ENCODE measurements around the gene GNG7. TPM values are rescaled to one million over a fixed set of nuclear protein-coding genes. Genes with fewer than 3 reads are reported as not detected.
A peak's percentile ranks its signal among the peaks of the same experiment; 100 is the strongest.

Gene GNG7
- total RNA-seq, 2 donors from 2014 or later = 12.3 to 12.4 TPM

DNA sequence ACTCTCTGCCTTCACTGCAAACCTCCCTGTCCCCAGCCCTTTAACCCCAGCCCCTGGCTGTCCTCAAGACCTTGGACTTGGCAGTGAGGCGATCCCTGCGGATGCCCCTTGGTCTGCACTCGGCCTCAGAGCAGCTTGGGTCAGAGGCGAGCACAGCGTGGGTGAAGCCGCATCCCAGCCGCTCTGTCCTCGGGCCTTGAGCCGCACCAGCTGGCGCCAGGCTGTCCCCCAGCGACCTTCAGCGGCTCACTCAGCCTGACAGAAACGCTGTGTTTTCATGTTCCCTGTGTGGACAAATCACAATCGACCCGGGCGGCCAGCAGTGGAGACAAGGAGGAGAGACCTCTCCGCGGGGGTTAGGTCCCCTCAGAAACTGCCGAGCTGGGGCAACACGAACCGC is 52.0 kb downstream of the GNG7 start:
- TF ChIP-seq, protein P1, sequence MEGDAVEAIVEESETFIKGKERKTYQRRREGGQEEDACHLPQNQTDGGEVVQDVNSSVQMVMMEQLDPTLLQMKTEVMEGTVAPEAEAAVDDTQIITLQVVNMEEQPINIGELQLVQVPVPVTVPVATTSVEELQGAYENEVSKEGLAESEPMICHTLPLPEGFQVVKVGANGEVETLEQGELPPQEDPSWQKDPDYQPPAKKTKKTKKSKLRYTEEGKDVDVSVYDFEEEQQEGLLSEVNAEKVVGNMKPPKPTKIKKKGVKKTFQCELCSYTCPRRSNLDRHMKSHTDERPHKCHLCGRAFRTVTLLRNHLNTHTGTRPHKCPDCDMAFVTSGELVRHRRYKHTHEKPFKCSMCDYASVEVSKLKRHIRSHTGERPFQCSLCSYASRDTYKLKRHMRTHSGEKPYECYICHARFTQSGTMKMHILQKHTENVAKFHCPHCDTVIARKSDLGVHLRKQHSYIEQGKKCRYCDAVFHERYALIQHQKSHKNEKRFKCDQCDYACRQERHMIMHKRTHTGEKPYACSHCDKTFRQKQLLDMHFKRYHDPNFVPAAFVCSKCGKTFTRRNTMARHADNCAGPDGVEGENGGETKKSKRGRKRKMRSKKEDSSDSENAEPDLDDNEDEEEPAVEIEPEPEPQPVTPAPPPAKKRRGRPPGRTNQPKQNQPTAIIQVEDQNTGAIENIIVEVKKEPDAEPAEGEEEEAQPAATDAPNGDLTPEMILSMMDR (conservative IDR thresholded peaks at IDR 0.05) = no peak
- Mint-ChIP-seq H3K4me1 (peaks cover 9% of the 10 kb centered on the region), H3K27ac (no peak overlapping the region), H3K36me3 (ENCODE audit: low read depth) (peaks cover 3% of the 10 kb centered on the region), H3K4me3 (no peak overlapping the region), H3K9me3 (no peaks in the 10 kb centered on the region), H3K27me3 (ENCODE audit: insufficient read depth) (no peaks in the 10 kb centered on the region)
- no peak overlapping the region for H3K4me3 ChIP-seq (ENCODE audit: low read length)
- no peaks in the 10 kb centered on the region for H3K36me3 ChIP-seq (ENCODE audit: control insufficient read depth, insufficient read depth, low read length)
- H3K9ac ChIP-seq (ENCODE audit: extremely low read depth, low read length, poor library complexity, severe bottlenecking) = no peak overlapping the region
- H3K27ac ChIP-seq (ENCODE audit: low read depth, low read length) = no peak overlapping the region
- no peaks in the 10 kb centered on the region for H3K9me3 ChIP-seq (ENCODE audit: control insufficient read depth, low read length)
- DNase-seq = no peak
- 83 to 85% methylated on average over 17 to 21 of the region's 21 CpGs for WGBS, 2 experiments (ENCODE audit: insufficient coverage in 1 of 2, insufficient read length in 1 of 2)
- no peaks in the 10 kb centered on the region for H3K27me3 ChIP-seq (ENCODE audit: control insufficient read depth, insufficient read depth, low read length, poor library complexity, severe bottlenecking)
- no peaks in the 10 kb centered on the region for H3K4me1 ChIP-seq (ENCODE audit: control insufficient read depth, insufficient read depth, low read length)

DNA sequence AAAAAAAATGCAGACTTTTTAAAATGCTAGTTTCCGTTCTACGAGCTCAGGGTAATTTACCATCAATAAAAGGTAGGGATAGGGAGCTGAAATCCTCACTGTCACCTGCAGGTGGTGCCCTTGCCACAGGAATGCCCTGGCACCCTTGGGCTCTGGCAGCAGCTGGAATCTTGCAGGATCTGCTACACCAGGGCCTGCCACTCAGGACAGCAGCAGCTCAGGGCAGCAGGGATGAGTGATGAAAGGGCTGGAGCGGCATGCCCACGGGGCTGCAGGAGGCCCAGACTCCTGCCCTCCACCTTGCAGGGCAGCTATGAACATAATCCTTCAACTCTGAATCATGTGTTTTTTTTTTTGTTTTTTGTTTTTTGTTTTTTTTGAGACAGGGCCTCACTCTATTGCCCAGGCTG is 54.0 kb downstream of the GNG7 start:
- Mint-ChIP-seq H3K4me1 (peaks cover 2% of the 10 kb centered on the region), H3K27ac (no peak overlapping the region), H3K27me3 (ENCODE audit: insufficient read depth) (no peaks in the 10 kb centered on the region), H3K36me3 (ENCODE audit: low read depth) (peaks cover 3% of the 10 kb centered on the region), H3K4me3 (no peak overlapping the region), H3K9me3 (no peaks in the 10 kb centered on the region)
- TF ChIP-seq, protein P1 (conservative IDR thresholded peaks at IDR 0.05) = peak; percentile 97
- DNase-seq = peak; percentile 93
- Histone ChIP-seq H3K36me3 (ENCODE audit: control insufficient read depth, insufficient read depth, low read length) (no peaks in the 10 kb centered on the region), H3K27me3 (ENCODE audit: control insufficient read depth, insufficient read depth, low read length, poor library complexity, severe bottlenecking) (no peaks in the 10 kb centered on the region), H3K27ac (ENCODE audit: low read depth, low read length) (no peak overlapping the region), H3K4me3 (ENCODE audit: low read length) (no peak overlapping the region), H3K9me3 (ENCODE audit: control insufficient read depth, low read length) (no peaks in the 10 kb centered on the region), H3K4me1 (ENCODE audit: control insufficient read depth, insufficient read depth, low read length) (no peaks in the 10 kb centered on the region), H3K9ac (ENCODE audit: extremely low read depth, low read length, poor library complexity, severe bottlenecking) (no peak overlapping the region)
- WGBS, 2 experiments (ENCODE audit: insufficient coverage in 1 of 2, insufficient read length in 1 of 2) = 49 to 69% methylated on average over 2 to 4 of the region's 4 CpGs

DNA sequence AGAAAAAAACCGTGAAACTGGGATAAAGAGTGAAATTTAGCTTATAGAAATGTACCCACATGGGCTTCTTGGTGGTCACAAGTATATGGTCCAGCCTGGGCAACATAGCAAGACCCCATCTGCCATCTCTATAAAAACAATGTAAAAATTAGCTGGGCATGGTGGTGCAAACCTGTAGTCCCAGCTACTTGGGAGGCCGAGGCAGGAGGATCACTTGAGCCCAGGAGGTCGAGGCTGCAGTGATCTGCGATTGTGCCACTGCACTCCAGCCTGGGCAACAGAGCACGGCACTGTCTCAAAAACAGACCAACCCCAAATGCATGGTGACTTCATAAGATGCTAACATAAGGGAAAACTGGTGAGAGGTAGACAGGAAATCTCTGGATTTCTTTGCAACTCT is 54.4 kb downstream of the GNG7 start:
- WGBS, 2 experiments (ENCODE audit: insufficient coverage in 1 of 2, insufficient read length in 1 of 2) = 0 to 55% methylated on average over 2 to 5 of the region's 5 CpGs
- TF ChIP-seq, protein P1 (conservative IDR thresholded peaks at IDR 0.05) = no peak

More for the DNA sequence above, 54.4 kb downstream of the GNG7 start:
- H3K9me3 Mint-ChIP-seq = no peaks in the 10 kb centered on the region
- H3K27ac Mint-ChIP-seq = no peak overlapping the region
- Histone ChIP-seq H3K9ac (ENCODE audit: extremely low read depth, low read length, poor library complexity, severe bottlenecking) (no peak overlapping the region), H3K27ac (ENCODE audit: low read depth, low read length) (no peak overlapping the region), H3K4me1 (ENCODE audit: control insufficient read depth, insufficient read depth, low read length) (no peaks in the 10 kb centered on the region), H3K9me3 (ENCODE audit: control insufficient read depth, low read length) (no peaks in the 10 kb centered on the region), H3K27me3 (ENCODE audit: control insufficient read depth, insufficient read depth, low read length, poor library complexity, severe bottlenecking) (no peaks in the 10 kb centered on the region), H3K36me3 (ENCODE audit: control insufficient read depth, insufficient read depth, low read length) (no peaks in the 10 kb centered on the region), H3K4me3 (ENCODE audit: low read length) (no peak overlapping the region)
- H3K4me3 Mint-ChIP-seq = no peak overlapping the region
- DNase-seq = no peak
- no peaks in the 10 kb centered on the region for H3K4me1 Mint-ChIP-seq
- H3K36me3 Mint-ChIP-seq (ENCODE audit: low read depth) = peaks cover 3% of the 10 kb centered on the region
- no peaks in the 10 kb centered on the region for H3K27me3 Mint-ChIP-seq (ENCODE audit: insufficient read depth)
